GM23338 (cell line): Measurements from ENCODE around the gene APOL4. TPM values are rescaled to one million over a fixed set of nuclear protein-coding genes. Genes with fewer than 3 reads are reported as not detected.
A peak's percentile ranks its signal among the peaks of the same experiment; 100 is the strongest.

Source experiments
- ATAC-seq: fragments of 200-7000 bp; cut with Tn5 transposase; 3 replicates; pipeline ENCODE4 v1.9.1; 2020
- DNase-seq: peaks from one replicate; pipeline ENCODE4 v3.0.0-alpha.2; 2015; ENCODE audit warnings: low spot score
- H2AFZ ChIP-seq: fragments of 200-600 bp; sonication (generic); 2 replicates; pipeline ENCODE4 v1.8.0; 2016; ENCODE audit warnings: antibody characterized with exemption, mild to moderate bottlenecking, moderate library complexity
- H3F3A ChIP-seq: fragments of 200-600 bp; sonication (generic); replicated peaks from 2 replicates; pipeline ENCODE4 v1.8.0; 2017; ENCODE audit warnings: antibody characterized with exemption, mixed run types, low read depth
- H3K27ac ChIP-seq: fragments of 200-600 bp; sonication (generic); 2 replicates; pipeline ENCODE4 v1.6.1; 2016; ENCODE audit warnings: low read depth
- H3K27me3 ChIP-seq: fragments of 200-600 bp; sonication (generic); 2 replicates; pipeline ENCODE4 v1.8.0; 2016; ENCODE audit warnings: mild to moderate bottlenecking, mixed run types, moderate library complexity; ENCODE audit not compliant: insufficient read depth
- H3K36me3 ChIP-seq: fragments of 200-600 bp; sonication (generic); 2 replicates; pipeline ENCODE4 v1.8.0; 2016; ENCODE audit warnings: mild to moderate bottlenecking; ENCODE audit not compliant: insufficient read depth
- H3K4me1 ChIP-seq: fragments of 200-600 bp; sonication (generic); 2 replicates; pipeline ENCODE4 v1.8.0; 2016; ENCODE audit warnings: mild to moderate bottlenecking, moderate library complexity; ENCODE audit not compliant: insufficient read depth
- H3K4me2 ChIP-seq: fragments of 200-600 bp; sonication (generic); 2 replicates; pipeline ENCODE4 v1.7.1; 2017; ENCODE audit warnings: mixed run types
- H3K4me3 ChIP-seq: fragments of 200-600 bp; sonication (generic); 2 replicates; pipeline ENCODE4 v1.6.1; 2016; ENCODE audit warnings: mixed run types
- H3K79me2 ChIP-seq: fragments of 200-600 bp; sonication (generic); replicated peaks from 2 replicates; pipeline ENCODE4 v1.8.0; 2017; ENCODE audit warnings: mild to moderate bottlenecking; ENCODE audit not compliant: insufficient read depth
- H3K9me2 ChIP-seq: fragments of 200-600 bp; sonication (generic); 2 replicates; pipeline ENCODE4 v1.8.0; 2017; ENCODE audit not compliant: insufficient read depth
- H4K20me1 ChIP-seq: fragments of 200-600 bp; sonication (generic); replicated peaks from 2 replicates; pipeline ENCODE4 v1.8.0; 2017; ENCODE audit warnings: mild to moderate bottlenecking; ENCODE audit not compliant: insufficient read depth
- H3K27ac Mint-ChIP-seq: 2 replicates; pipeline ENCODE4 v1.8.0; 2020; ENCODE audit warnings: inconsistent platforms, mild to moderate bottlenecking, moderate library complexity, mixed read lengths
- H3K27me3 Mint-ChIP-seq: 3 replicates; pipeline ENCODE4 v1.8.0; 2022; ENCODE audit warnings: low read depth, mild to moderate bottlenecking, moderate library complexity, mixed read lengths, inconsistent platforms; ENCODE audit not compliant: insufficient read depth, poor library complexity
- H3K36me3 Mint-ChIP-seq: 3 replicates; pipeline ENCODE4 v1.8.0; 2021; ENCODE audit warnings: low read depth, mild to moderate bottlenecking, inconsistent platforms, moderate library complexity, mixed read lengths
- H3K4me1 Mint-ChIP-seq: 3 replicates; pipeline ENCODE4 v1.8.0; 2020; ENCODE audit warnings: mild to moderate bottlenecking, inconsistent platforms, mixed read lengths
- H3K4me3 Mint-ChIP-seq: 3 replicates; pipeline ENCODE4 v1.8.0; 2021; ENCODE audit warnings: moderate library complexity, mild to moderate bottlenecking, inconsistent platforms, mixed read lengths
- H3K9me3 Mint-ChIP-seq: 3 replicates; pipeline ENCODE4 v1.8.0; 2020; ENCODE audit warnings: moderate library complexity, mild to moderate bottlenecking, inconsistent platforms, mixed read lengths
- CREB1 ChIP-seq: fragments of 250-450 bp; sonication (Bioruptor Pico); IDR thresholded peaks from 2 replicates; pipeline ENCODE4 v1.5.0; 2020; ENCODE audit warnings: low read depth, mild to moderate bottlenecking, moderate library complexity
- EZH2 ChIP-seq: fragments of 200-600 bp; sonication (generic); IDR thresholded peaks from one replicate; pipeline ENCODE4 v1.8.0; 2017; ENCODE audit warnings: antibody characterized with exemption, mild to moderate bottlenecking, low read depth; ENCODE audit not compliant: unreplicated experiment
- EZH2phosphoT487 ChIP-seq: fragments of 200-600 bp; sonication (generic); IDR thresholded peaks from one replicate; pipeline ENCODE4 v1.8.1; 2018; ENCODE audit warnings: antibody characterized with exemption; ENCODE audit not compliant: unreplicated experiment
- JUNB ChIP-seq: IDR thresholded peaks from one replicate; pipeline ENCODE4 v1.6.1; 2016; ENCODE audit warnings: antibody characterized with exemption; ENCODE audit not compliant: unreplicated experiment
- NANOG ChIP-seq: IDR thresholded peaks from 2 replicates; pipeline ENCODE4 v1.6.1; 2016; ENCODE audit warnings: antibody characterized with exemption, borderline replicate concordance
- POLR2AphosphoS5 ChIP-seq: IDR thresholded peaks from 2 replicates; pipeline ENCODE4 v1.6.1; 2016; ENCODE audit warnings: antibody characterized with exemption, low read depth
- STAT1 ChIP-seq: IDR thresholded peaks from one replicate; pipeline ENCODE4 v1.6.1; 2016; ENCODE audit warnings: antibody characterized with exemption; ENCODE audit not compliant: unreplicated experiment
- ZNF114 ChIP-seq: fragments of 250-450 bp; sonication (Bioruptor Pico); IDR thresholded peaks from 2 replicates; pipeline ENCODE4 v1.5.0; 2020; ENCODE audit warnings: mild to moderate bottlenecking, moderate library complexity
- ZNF331 ChIP-seq: fragments of 250-450 bp; sonication (Bioruptor Pico); IDR thresholded peaks from 2 replicates; pipeline ENCODE4 v1.5.0; 2020; ENCODE audit warnings: low read depth, mild to moderate bottlenecking, moderate library complexity
- polyA plus RNA-seq: library from polyadenylated mRNA; unstranded; fragments of >200 nt; fragmentation: Nextera tagmentation; extraction: Ambion mirVana; gene quantifications from 2 replicates; pipeline ENCODE4 v1.2.1, GENCODE V29; 2016
- total RNA-seq: library from RNA; depleted of rRNA; stranded (reverse); fragments of >200 nt; shearing (Covaris generic); gene quantifications from 2 replicates; pipeline ENCODE4 v1.2.3, GENCODE V29; 2014
- TF ChIP-seq, protein P1 (sequence below), 2 experiments: fragments of 200-600 bp in 1 of 2; sonication (generic) in 1 of 2; conservative IDR thresholded peaks; 2 replicates each; pipeline versions ENCODE4 v1.5.1 to v1.6.1; 2016 to 2017; ENCODE audit warnings: antibody characterized with exemption in 2 of 2, low read depth in 2 of 2, mild to moderate bottlenecking in 2 of 2, moderate library complexity in 1 of 2
- TF ChIP-seq, protein P2 (sequence below): IDR thresholded peaks from 2 replicates; pipeline ENCODE4 v1.6.1; 2016; ENCODE audit warnings: antibody characterized with exemption
- TF ChIP-seq, protein P3 (sequence below): IDR thresholded peaks from one replicate; pipeline ENCODE4 v1.6.1; 2018; ENCODE audit warnings: antibody characterized with exemption; ENCODE audit not compliant: unreplicated experiment
- TF ChIP-seq, protein P4 (sequence below): fragments of 250-450 bp; sonication (Bioruptor Pico); IDR thresholded peaks from 2 replicates; pipeline ENCODE4 v1.5.0; 2020; ENCODE audit warnings: mild to moderate bottlenecking, moderate library complexity

The APOL4 gene
- total and polyA plus RNA-seq, 2 experiments from 2014 or later, result not detected

DNA sequence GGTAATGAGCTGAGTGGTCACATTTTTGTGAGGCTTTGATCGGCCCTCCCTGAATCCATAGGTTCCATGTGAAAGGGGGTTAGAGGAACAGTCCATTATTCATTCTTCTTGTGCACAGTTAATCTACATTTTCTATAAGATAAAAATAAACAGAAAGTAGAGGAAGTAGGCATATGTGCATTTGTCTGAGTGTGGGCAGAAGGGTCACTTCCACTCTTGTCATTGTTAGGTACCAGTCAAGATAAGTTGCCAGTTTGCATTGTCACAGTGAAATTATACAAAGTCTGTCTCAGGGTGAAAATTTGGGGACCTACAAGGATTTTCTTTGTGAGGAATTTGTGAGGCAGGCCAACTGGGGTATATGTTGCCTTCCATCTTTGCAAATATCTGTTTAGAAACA lies 4.6 kb upstream of the APOL4 start:
- Mint-ChIP-seq H3K27ac (no peak overlapping the region), H3K36me3 (0 out of 3 replicates have a peak, but pooled peaks cover 3% of the 10 kb centered on the region), H3K9me3 (peaks cover 18% of the 10 kb centered on the region), H3K4me3 (no peak overlapping the region), H3K4me1 (peaks cover 14% of the 10 kb centered on the region), H3K27me3 (peaks cover 11% of the 10 kb centered on the region)
- TF ChIP-seq POLR2AphosphoS5, result no peak
- TF ChIP-seq, protein P1, sequence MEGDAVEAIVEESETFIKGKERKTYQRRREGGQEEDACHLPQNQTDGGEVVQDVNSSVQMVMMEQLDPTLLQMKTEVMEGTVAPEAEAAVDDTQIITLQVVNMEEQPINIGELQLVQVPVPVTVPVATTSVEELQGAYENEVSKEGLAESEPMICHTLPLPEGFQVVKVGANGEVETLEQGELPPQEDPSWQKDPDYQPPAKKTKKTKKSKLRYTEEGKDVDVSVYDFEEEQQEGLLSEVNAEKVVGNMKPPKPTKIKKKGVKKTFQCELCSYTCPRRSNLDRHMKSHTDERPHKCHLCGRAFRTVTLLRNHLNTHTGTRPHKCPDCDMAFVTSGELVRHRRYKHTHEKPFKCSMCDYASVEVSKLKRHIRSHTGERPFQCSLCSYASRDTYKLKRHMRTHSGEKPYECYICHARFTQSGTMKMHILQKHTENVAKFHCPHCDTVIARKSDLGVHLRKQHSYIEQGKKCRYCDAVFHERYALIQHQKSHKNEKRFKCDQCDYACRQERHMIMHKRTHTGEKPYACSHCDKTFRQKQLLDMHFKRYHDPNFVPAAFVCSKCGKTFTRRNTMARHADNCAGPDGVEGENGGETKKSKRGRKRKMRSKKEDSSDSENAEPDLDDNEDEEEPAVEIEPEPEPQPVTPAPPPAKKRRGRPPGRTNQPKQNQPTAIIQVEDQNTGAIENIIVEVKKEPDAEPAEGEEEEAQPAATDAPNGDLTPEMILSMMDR (conservative IDR thresholded peaks at IDR 0.05; ENCODE audit: low read depth in 2 of 2), result no peak
- no peak for TF ChIP-seq JUNB
- TF ChIP-seq, protein P2, sequence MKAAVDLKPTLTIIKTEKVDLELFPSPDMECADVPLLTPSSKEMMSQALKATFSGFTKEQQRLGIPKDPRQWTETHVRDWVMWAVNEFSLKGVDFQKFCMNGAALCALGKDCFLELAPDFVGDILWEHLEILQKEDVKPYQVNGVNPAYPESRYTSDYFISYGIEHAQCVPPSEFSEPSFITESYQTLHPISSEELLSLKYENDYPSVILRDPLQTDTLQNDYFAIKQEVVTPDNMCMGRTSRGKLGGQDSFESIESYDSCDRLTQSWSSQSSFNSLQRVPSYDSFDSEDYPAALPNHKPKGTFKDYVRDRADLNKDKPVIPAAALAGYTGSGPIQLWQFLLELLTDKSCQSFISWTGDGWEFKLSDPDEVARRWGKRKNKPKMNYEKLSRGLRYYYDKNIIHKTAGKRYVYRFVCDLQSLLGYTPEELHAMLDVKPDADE, result no peak
- TF ChIP-seq CREB1 (CRISPR knock-in tag), result no peak
- no peak for TF ChIP-seq ZNF114
- TF ChIP-seq EZH2phosphoT487, result no peak
- TF ChIP-seq EZH2, result no peak
- TF ChIP-seq NANOG, result no peak
- no peak for TF ChIP-seq STAT1
- TF ChIP-seq, protein P3, sequence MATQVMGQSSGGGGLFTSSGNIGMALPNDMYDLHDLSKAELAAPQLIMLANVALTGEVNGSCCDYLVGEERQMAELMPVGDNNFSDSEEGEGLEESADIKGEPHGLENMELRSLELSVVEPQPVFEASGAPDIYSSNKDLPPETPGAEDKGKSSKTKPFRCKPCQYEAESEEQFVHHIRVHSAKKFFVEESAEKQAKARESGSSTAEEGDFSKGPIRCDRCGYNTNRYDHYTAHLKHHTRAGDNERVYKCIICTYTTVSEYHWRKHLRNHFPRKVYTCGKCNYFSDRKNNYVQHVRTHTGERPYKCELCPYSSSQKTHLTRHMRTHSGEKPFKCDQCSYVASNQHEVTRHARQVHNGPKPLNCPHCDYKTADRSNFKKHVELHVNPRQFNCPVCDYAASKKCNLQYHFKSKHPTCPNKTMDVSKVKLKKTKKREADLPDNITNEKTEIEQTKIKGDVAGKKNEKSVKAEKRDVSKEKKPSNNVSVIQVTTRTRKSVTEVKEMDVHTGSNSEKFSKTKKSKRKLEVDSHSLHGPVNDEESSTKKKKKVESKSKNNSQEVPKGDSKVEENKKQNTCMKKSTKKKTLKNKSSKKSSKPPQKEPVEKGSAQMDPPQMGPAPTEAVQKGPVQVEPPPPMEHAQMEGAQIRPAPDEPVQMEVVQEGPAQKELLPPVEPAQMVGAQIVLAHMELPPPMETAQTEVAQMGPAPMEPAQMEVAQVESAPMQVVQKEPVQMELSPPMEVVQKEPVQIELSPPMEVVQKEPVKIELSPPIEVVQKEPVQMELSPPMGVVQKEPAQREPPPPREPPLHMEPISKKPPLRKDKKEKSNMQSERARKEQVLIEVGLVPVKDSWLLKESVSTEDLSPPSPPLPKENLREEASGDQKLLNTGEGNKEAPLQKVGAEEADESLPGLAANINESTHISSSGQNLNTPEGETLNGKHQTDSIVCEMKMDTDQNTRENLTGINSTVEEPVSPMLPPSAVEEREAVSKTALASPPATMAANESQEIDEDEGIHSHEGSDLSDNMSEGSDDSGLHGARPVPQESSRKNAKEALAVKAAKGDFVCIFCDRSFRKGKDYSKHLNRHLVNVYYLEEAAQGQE, result no peak
- TF ChIP-seq ZNF331 (CRISPR knock-in tag), result no peak
- TF ChIP-seq, protein P4, sequence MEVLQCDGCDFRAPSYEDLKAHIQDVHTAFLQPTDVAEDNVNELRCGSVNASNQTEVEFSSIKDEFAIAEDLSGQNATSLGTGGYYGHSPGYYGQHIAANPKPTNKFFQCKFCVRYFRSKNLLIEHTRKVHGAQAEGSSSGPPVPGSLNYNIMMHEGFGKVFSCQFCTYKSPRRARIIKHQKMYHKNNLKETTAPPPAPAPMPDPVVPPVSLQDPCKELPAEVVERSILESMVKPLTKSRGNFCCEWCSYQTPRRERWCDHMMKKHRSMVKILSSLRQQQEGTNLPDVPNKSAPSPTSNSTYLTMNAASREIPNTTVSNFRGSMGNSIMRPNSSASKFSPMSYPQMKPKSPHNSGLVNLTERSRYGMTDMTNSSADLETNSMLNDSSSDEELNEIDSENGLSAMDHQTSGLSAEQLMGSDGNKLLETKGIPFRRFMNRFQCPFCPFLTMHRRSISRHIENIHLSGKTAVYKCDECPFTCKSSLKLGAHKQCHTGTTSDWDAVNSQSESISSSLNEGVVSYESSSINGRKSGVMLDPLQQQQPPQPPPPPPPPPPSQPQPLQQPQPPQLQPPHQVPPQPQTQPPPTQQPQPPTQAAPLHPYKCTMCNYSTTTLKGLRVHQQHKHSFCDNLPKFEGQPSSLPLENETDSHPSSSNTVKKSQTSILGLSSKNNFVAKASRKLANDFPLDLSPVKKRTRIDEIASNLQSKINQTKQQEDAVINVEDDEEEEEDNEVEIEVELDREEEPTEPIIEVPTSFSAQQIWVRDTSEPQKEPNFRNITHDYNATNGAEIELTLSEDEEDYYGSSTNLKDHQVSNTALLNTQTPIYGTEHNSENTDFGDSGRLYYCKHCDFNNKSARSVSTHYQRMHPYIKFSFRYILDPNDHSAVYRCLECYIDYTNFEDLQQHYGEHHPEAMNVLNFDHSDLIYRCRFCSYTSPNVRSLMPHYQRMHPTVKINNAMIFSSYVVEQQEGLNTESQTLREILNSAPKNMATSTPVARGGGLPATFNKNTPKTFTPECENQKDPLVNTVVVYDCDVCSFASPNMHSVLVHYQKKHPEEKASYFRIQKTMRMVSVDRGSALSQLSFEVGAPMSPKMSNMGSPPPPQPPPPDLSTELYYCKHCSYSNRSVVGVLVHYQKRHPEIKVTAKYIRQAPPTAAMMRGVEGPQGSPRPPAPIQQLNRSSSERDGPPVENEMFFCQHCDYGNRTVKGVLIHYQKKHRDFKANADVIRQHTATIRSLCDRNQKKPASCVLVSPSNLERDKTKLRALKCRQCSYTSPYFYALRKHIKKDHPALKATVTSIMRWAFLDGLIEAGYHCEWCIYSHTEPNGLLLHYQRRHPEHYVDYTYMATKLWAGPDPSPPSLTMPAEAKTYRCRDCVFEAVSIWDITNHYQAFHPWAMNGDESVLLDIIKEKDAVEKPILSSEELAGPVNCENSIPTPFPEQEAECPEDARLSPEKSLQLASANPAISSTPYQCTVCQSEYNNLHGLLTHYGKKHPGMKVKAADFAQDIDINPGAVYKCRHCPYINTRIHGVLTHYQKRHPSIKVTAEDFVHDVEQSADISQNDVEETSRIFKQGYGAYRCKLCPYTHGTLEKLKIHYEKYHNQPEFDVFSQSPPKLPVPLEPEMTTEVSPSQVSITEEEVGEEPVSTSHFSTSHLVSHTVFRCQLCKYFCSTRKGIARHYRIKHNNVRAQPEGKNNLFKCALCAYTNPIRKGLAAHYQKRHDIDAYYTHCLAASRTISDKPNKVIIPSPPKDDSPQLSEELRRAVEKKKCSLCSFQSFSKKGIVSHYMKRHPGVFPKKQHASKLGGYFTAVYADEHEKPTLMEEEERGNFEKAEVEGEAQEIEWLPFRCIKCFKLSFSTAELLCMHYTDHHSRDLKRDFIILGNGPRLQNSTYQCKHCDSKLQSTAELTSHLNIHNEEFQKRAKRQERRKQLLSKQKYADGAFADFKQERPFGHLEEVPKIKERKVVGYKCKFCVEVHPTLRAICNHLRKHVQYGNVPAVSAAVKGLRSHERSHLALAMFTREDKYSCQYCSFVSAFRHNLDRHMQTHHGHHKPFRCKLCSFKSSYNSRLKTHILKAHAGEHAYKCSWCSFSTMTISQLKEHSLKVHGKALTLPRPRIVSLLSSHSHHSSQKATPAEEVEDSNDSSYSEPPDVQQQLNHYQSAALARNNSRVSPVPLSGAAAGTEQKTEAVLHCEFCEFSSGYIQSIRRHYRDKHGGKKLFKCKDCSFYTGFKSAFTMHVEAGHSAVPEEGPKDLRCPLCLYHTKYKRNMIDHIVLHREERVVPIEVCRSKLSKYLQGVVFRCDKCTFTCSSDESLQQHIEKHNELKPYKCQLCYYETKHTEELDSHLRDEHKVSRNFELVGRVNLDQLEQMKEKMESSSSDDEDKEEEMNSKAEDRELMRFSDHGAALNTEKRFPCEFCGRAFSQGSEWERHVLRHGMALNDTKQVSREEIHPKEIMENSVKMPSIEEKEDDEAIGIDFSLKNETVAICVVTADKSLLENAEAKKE (CRISPR knock-in tag), result no peak
- H3K4me1 ChIP-seq, result no peaks in the 10 kb centered on the region
- H3K79me2 ChIP-seq, result no peaks in the 10 kb centered on the region
- DNase-seq (no peak), ATAC-seq (no peak)
- no peaks in the 10 kb centered on the region for H3F3A ChIP-seq
- 0 out of 2 replicates have a peak overlapping the region, but pooled peaks have one; percentile 20 for H2AFZ ChIP-seq
- no peak overlapping the region for H3K4me2 ChIP-seq
- H3K27me3 ChIP-seq, result no peaks in the 10 kb centered on the region
- H3K9me2 ChIP-seq, result no peaks in the 10 kb centered on the region
- no peaks in the 10 kb centered on the region for H4K20me1 ChIP-seq
- no peak overlapping the region for H3K27ac ChIP-seq
- H3K4me3 ChIP-seq, result no peak overlapping the region
- H3K36me3 ChIP-seq, result no peaks in the 10 kb centered on the region
